Breast epithelium (tissue), 4 donors: ENCODE measurements around the gene ZNF710. TPM values are rescaled to one million over a fixed set of nuclear protein-coding genes. Genes with fewer than 3 reads are reported as not detected.

ENCODE experiments used
- DNase-seq, 2 donors: peaks; one replicate each; pipeline ENCODE4 v3.0.0-alpha.2; 2019; ENCODE audit warnings: low spot score in 2 of 2
- H3K27ac ChIP-seq, 2 donors: fragments of 200-600 bp; sonication (generic) in 1 of 2; one replicate each; pipeline ENCODE4 v1.5.1; 2016 to 2019; ENCODE audit warnings: mild to moderate bottlenecking in 1 of 2
- H3K27me3 ChIP-seq, 2 donors: fragments of 200-600 bp; sonication (generic) in 1 of 2; one replicate each; pipeline versions ENCODE4 v1.5.1 to v1.6.0; 2017 to 2019; ENCODE audit warnings: control low read depth in 1 of 2, mild to moderate bottlenecking in 1 of 2
- H3K36me3 ChIP-seq: fragments of 200-600 bp; one replicate; pipeline ENCODE4 v1.5.1; 2019
- H3K4me1 ChIP-seq, 2 donors: fragments of 200-600 bp; sonication (generic); one replicate each; pipeline ENCODE4 v1.5.1; 2016 to 2019; ENCODE audit warnings: control low read depth in 1 of 2
- H3K4me3 ChIP-seq, 3 donors: fragments of 200-600 bp; sonication (generic); 1 replicate in 2 of 3; 2 replicates in 1 of 3; pipeline ENCODE4 v1.5.1; 2016 to 2019; ENCODE audit warnings: mild to moderate bottlenecking in 3 of 3, moderate library complexity in 2 of 3
- H3K9me3 ChIP-seq, 2 donors: fragments of 200-600 bp; sonication (generic) in 1 of 2; one replicate each; pipeline ENCODE4 v1.5.1; 2016 to 2019; ENCODE audit warnings: control low read depth in 1 of 2
- POLR2A ChIP-seq: fragments of 450-650 bp; IDR thresholded peaks from one replicate; pipeline ENCODE4 v1.6.1; 2016; ENCODE audit warnings: antibody characterized with exemption, mild to moderate bottlenecking, moderate library complexity
- POLR2AphosphoS5 ChIP-seq, 3 donors: sonication (generic); formaldehyde crosslinking; IDR thresholded peaks; one replicate each; pipeline ENCODE4 v1.6.1; 2017; ENCODE audit warnings: antibody characterized with exemption in 3 of 3
- intact Hi-C: fragments of 100-400 bp; cut with DNase I; formaldehyde crosslinking; loops from one replicate; pipeline ENCODE4 v1.15.1; 2023; ENCODE audit warnings: low total_unique reads
- total RNA-seq, 3 donors: library from RNA; depleted of rRNA; stranded (reverse); fragments of >200 nt; gene quantifications; one replicate each; pipeline ENCODE4 v1.1.0, GENCODE V29; 2016
- TF ChIP-seq, protein P1 (sequence below), 3 donors: fragments of 450-650 bp; IDR thresholded peaks; one replicate each; pipeline ENCODE4 v1.5.1; 2016 to 2017; ENCODE audit warnings: antibody characterized with exemption in 3 of 3, mild to moderate bottlenecking in 3 of 3, moderate library complexity in 3 of 3

The ZNF710 gene
- total RNA-seq, 3 donors from 2014 or later, result 4.0 to 14.4 (median 10.4) TPM

DNA sequence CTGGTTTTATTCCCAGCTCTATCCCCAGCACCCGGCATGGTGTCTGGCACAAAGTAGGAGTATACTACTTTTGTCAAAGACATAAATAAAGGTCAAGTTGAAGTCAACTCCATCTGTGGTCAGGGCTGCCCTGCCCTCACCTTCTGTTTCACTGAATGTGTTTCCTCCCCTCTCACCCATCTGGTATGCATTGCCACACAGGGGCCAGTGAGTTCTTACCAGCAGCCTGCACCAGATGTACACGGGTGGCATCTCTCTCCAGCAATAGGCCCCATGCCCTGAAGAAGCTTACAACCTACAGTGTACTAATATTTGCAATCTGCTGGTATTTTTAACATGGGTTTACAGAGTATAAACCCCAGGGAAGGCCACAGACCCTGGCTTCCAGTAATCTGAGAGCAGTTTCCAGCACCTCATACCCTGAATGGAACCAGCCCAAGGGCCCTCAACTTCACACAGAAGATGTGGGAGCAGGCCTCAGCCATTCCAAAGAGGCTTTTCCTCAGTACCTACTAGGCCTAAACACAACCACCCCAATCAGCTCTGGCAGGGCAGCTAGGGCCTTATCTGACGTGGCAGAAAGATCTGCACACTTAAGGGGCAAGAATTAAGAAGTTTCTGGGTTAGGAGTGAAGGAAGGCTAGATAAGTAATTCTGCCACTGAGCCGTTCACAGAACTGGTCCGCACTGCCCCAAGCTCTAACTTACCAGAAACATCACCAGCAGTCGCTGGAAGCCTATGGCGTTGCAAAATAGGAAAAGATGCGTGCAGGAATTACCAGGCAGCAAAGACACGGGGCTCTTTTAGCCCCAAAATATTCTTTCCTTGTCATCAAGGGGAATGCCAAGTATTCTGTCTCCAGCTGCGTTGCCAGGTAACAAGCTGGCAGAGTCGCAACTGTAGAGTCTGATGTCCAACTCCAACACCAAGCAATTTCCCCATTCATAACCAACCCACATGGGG, 99.0 kb downstream of the ZNF710 start:
- H3K4me1 ChIP-seq, result peaks cover 0 to 22% of the 10 kb centered on the region in 2 donors
- peak; percentile 78 to 85 for DNase-seq
- peak overlapping the region in 1 of 3 donors; percentile 86 for H3K4me3 ChIP-seq
- intact Hi-C loops, result no loop called here
- H3K27ac ChIP-seq, result peak overlapping the region; percentile 94 to 96
- no peaks in the 10 kb centered on the region for H3K9me3 ChIP-seq
- no peaks in the 10 kb centered on the region for H3K27me3 ChIP-seq
- H3K36me3 ChIP-seq, result no peaks in the 10 kb centered on the region
- TF ChIP-seq, protein P1, sequence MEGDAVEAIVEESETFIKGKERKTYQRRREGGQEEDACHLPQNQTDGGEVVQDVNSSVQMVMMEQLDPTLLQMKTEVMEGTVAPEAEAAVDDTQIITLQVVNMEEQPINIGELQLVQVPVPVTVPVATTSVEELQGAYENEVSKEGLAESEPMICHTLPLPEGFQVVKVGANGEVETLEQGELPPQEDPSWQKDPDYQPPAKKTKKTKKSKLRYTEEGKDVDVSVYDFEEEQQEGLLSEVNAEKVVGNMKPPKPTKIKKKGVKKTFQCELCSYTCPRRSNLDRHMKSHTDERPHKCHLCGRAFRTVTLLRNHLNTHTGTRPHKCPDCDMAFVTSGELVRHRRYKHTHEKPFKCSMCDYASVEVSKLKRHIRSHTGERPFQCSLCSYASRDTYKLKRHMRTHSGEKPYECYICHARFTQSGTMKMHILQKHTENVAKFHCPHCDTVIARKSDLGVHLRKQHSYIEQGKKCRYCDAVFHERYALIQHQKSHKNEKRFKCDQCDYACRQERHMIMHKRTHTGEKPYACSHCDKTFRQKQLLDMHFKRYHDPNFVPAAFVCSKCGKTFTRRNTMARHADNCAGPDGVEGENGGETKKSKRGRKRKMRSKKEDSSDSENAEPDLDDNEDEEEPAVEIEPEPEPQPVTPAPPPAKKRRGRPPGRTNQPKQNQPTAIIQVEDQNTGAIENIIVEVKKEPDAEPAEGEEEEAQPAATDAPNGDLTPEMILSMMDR (IDR thresholded peaks at IDR 0.05), result no peak
- TF ChIP-seq POLR2AphosphoS5 (IDR thresholded peaks at IDR 0.05) (peak in 1 of 3 donors; percentile 4), POLR2A (no peak)

DNA sequence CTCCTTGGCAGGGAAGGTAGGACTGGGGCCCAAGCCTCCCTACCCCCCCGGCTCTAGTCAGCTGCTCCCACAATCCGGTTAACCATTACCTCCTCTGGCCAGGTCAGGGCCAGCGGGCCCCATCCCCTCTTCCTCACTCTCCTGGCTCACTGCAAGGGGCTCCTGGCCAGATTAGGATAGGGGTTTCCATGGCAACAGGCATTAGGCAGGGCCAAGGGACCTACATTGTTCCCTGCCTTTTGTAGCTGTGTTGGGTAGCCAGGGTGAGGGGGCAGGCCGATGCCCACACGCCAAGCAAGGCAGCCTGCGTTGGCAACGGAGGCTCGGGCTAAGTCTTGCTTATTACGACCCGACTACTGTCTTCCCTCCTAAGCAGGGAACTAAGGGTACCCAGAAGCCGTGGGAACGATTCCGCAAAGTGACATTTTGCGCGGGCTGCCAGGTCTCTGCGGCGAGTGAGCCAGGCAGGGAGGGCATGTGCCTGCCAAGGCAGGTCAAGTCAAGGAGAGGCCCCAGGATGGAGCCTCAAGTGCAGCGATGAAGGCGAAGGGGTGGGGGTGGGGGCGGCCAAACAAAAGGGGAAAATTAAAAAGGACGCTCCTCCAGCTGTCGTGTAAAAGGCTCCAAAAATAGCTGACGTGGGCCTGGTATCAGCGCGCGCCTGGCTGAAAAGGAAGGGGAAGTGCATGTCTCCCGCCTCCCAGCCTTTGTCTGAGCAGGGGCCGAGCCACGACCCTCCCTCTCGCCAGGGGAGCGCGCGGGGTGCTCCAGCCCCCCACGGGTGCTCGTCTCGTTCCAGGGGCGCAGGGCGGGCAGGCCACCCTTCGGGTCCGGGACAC, 100.2 kb downstream of the ZNF710 start:
- H3K9me3 ChIP-seq, result no peaks in the 10 kb centered on the region
- H3K4me3 ChIP-seq, result peak overlapping the region; percentile 71 to 86 (median 82)
- H3K4me1 ChIP-seq, result peaks cover 0 to 15% of the 10 kb centered on the region in 2 donors
- H3K27me3 ChIP-seq, result no peaks in the 10 kb centered on the region
- DNase-seq, result no peak
- no peaks in the 10 kb centered on the region for H3K36me3 ChIP-seq
- intact Hi-C loops, result no loop called here
- peak overlapping the region; percentile 94 to 96 for H3K27ac ChIP-seq
- no peak for TF ChIP-seq POLR2A
- TF ChIP-seq, protein P1 (IDR thresholded peaks at IDR 0.05), result no peak
- no peak for TF ChIP-seq POLR2AphosphoS5 (IDR thresholded peaks at IDR 0.05)

DNA sequence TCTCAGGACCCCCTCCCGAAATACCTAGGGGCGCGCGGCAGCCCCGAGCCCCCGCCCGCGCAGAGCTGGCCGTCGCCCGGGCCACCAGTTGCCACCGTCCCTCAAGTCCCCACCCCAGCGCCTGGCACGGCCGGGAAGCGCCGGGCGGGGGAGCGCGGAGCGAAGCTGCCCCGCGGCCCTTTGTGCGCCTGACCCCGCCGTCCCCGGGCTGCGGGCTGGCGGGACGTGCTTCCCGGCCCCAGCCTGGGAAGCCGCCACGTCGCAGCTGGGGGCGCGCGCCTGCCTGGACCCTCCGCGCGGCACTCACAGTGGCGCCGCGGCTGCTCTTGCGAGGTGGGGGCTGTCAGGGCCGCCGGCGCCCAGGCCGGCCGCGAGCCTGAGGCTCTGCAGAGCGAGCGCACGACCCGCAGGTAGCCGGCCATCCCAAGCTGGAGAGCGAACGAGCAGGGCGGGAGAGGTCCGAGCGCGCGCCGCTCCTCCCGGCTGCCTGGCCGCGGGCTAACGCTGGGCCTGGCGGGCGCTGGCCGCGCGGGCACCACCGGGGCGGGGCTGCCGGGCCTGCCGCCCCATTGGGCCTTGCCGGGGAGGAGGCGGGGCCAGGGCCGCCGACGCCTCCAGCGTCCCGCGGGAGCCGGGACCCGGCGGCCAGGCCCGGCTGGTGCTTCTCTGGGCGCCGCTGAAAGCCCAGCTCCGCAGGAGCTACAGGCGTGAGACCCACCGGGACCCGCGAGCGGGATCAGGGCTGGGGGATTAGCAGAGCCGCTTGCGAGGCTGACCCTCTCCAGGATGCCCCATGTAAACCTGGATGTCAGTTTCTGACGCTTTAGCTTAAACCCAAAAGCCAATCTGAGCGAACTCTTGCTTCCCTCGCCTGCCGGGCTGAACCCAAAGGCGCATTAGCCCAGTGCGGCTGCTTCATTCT, 101.1 kb downstream of the ZNF710 start, which contains the start of gene IDH2:
TSS of gene IDH2 (minus strand) at position 500 of the 922 bp plus-strand sequence. CDS start at position 422, 78 bp downstream.
- Histone ChIP-seq H3K4me1 (peaks cover 0 to 15% of the 10 kb centered on the region in 2 donors), H3K4me3 (peak within 1 kb of the TSS; percentile 71 to 86 (median 82)), H3K27ac (peak within 1 kb of the TSS; percentile 94 to 96), H3K27me3 (no peaks in the 10 kb centered on the region), H3K36me3 (no peaks in the 10 kb centered on the region), H3K9me3 (no peaks in the 10 kb centered on the region)
- intact Hi-C loops, result no loop called here
- TF ChIP-seq, protein P1 (IDR thresholded peaks at IDR 0.05), result peak in 1 of 3 donors; percentile 14
- peak; percentile 37 to 53 (median 40) for TF ChIP-seq POLR2AphosphoS5 (IDR thresholded peaks at IDR 0.05)
- peak; percentile 31 for TF ChIP-seq POLR2A
- DNase-seq, result peak; percentile 59 to 74

DNA sequence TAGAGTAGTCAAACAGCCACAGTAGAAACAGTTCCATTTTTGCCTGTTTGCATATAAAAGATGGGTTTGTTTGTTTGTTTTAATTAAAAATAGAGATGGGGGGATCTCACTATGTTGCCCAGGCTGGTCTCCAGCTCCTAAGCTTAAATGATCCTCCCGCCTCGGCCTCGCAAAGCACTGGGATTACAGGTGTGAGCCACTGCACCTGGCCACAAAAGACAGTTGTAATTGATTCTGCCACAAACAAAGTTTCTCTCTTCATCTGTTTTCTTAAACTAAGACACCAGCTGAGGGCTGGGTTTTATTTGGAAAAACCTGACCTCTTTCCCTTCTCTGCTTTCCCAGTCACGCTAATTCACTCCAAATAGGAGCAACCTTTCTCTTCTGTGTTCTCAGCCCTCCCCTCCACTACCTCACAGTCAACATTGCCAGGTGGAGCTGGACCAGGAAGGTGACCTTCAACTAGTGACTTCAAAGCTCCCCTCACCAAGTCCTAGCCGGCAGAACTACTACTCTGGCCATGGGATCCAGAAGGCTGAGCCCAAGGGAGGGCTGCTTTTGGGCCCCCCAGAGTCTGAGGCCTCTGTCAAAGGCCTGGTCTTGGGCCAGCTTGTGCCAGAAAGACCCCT, 102.7 kb downstream of the ZNF710 start:
- Histone ChIP-seq H3K27ac (peak overlapping the region; percentile 81 to 96), H3K27me3 (no peaks in the 10 kb centered on the region), H3K36me3 (no peaks in the 10 kb centered on the region), H3K9me3 (no peaks in the 10 kb centered on the region), H3K4me3 (peak overlapping the region in 1 of 3 donors; percentile 20), H3K4me1 (peaks cover 0 to 15% of the 10 kb centered on the region in 2 donors)
- peak in 1 of 2 donors; percentile 57 for DNase-seq
- TF ChIP-seq, protein P1 (IDR thresholded peaks at IDR 0.05), result no peak
- TF ChIP-seq POLR2A (no peak), POLR2AphosphoS5 (IDR thresholded peaks at IDR 0.05) (no peak)
- intact Hi-C loops, result no loop called here
